Stomach (tissue), 4 donors: ENCODE data around the gene PDIA5.

ENCODE experiments used
- EP300 ChIP-seq: sonication (generic); formaldehyde crosslinking; IDR thresholded peaks from one replicate; pipeline ENCODE4 v1.6.1; 2017; ENCODE audit warnings: antibody characterized with exemption
- POLR2A ChIP-seq, 4 donors: fragments of 450-650 bp; IDR thresholded peaks; one replicate each; pipeline ENCODE4 v1.6.1; 2016; ENCODE audit warnings: antibody characterized with exemption in 4 of 4, control low read depth in 2 of 4, mild to moderate bottlenecking in 1 of 4, moderate library complexity in 1 of 4
- POLR2AphosphoS5 ChIP-seq, 3 donors: sonication (generic); formaldehyde crosslinking; IDR thresholded peaks; one replicate each; pipeline ENCODE4 v1.6.1; 2016; ENCODE audit warnings: antibody characterized with exemption in 3 of 3
- TF ChIP-seq, protein P1 (sequence below), 7 experiments: fragments of 450-650 bp in 4 of 7; fragments of 200-600 bp in 3 of 7; sonication (generic) in 3 of 7; IDR thresholded peaks; one replicate each; pipeline ENCODE4 v1.5.1; 2016 to 2019; ENCODE audit warnings: antibody characterized with exemption in 7 of 7, control low read depth in 2 of 7, mild to moderate bottlenecking in 1 of 7

DNA sequence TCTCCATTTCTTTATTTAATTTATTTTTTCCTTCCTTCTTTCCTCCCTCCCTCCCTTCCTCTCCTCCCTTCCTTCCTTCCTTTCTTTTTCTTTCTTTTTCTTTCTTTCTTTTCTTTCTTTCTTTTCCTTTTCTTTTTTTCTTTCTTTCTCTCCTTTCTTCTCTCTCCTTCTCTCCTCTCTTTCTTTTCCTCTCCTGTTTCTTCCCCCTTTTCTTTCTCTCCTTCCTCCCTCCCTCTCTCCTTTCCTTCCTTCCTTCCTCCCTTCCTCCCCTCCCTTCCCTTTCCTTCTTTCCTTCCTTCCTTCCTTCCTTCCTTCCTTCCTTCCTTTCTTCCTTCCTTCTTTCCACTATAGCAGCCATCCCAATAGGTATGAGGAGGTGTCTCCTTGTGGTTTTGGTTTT, 6.8 kb upstream of the PDIA5 start:
- TF ChIP-seq, protein P1, sequence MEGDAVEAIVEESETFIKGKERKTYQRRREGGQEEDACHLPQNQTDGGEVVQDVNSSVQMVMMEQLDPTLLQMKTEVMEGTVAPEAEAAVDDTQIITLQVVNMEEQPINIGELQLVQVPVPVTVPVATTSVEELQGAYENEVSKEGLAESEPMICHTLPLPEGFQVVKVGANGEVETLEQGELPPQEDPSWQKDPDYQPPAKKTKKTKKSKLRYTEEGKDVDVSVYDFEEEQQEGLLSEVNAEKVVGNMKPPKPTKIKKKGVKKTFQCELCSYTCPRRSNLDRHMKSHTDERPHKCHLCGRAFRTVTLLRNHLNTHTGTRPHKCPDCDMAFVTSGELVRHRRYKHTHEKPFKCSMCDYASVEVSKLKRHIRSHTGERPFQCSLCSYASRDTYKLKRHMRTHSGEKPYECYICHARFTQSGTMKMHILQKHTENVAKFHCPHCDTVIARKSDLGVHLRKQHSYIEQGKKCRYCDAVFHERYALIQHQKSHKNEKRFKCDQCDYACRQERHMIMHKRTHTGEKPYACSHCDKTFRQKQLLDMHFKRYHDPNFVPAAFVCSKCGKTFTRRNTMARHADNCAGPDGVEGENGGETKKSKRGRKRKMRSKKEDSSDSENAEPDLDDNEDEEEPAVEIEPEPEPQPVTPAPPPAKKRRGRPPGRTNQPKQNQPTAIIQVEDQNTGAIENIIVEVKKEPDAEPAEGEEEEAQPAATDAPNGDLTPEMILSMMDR (IDR thresholded peaks at IDR 0.05): no peak
- no peak for TF ChIP-seq POLR2AphosphoS5 (IDR thresholded peaks at IDR 0.05)
- no peak for TF ChIP-seq POLR2A (IDR thresholded peaks at IDR 0.05)
- TF ChIP-seq EP300: no peak
